OCI-LY3 (cell line): Measurements from ENCODE around the gene SRL.

ENCODE experiments used
- H2AFZ ChIP-seq: fragments of 200-600, 300-600 bp; shearing (Covaris generic); 2 replicates; pipeline ENCODE4 v1.6.0; 2014; ENCODE audit warnings: antibody characterized with exemption, low read depth, low read length
- H3K27ac ChIP-seq: fragments of 200-600, 300-600 bp; sonication (generic); 2 replicates; pipeline ENCODE4 v1.5.1; 2014; ENCODE audit warnings: mild to moderate bottlenecking, low read length, moderate library complexity, mixed read lengths
- H3K27me3 ChIP-seq: fragments of 200-600, 300-600 bp; sonication (generic); 2 replicates; pipeline ENCODE4 v1.6.1; 2014; ENCODE audit warnings: low read depth, low read length, mixed read lengths
- H3K36me3 ChIP-seq: fragments of 200-600, 300-600 bp; sonication (generic); replicated peaks from 2 replicates; pipeline ENCODE3; 2014; ENCODE audit warnings: low read depth, low read length, mixed read lengths
- H3K4me1 ChIP-seq: fragments of 300-600, 200-600 bp; sonication (generic); 2 replicates; pipeline ENCODE4 v1.6.1; 2014; ENCODE audit warnings: low read length, mixed read lengths
- H3K4me2 ChIP-seq: fragments of 200-600, 300-600 bp; sonication (generic); 2 replicates; pipeline ENCODE4 v1.6.1; 2014; ENCODE audit warnings: low read length, mixed read lengths
- H3K4me3 ChIP-seq: fragments of 300-600, 200-600 bp; sonication (generic); 2 replicates; pipeline ENCODE4 v1.5.1; 2014; ENCODE audit warnings: antibody characterized with exemption, mild to moderate bottlenecking, low read length, moderate library complexity
- H3K79me2 ChIP-seq: fragments of 300-600, 200-600 bp; shearing (Covaris generic); 2 replicates; pipeline ENCODE4 v1.6.1; 2014; ENCODE audit warnings: mild to moderate bottlenecking, low read length, mixed read lengths
- H3K9ac ChIP-seq: fragments of 300-600, 200-600 bp; shearing (Covaris generic); 2 replicates; pipeline ENCODE4 v1.6.0; 2014; ENCODE audit warnings: mild to moderate bottlenecking, low read length, moderate library complexity
- H3K9me3 ChIP-seq: fragments of 200-600, 300-600 bp; shearing (Covaris generic); 2 replicates; pipeline ENCODE4 v1.6.1; 2014; ENCODE audit warnings: low read length, mixed read lengths; ENCODE audit not compliant: insufficient read depth
- H4K20me1 ChIP-seq: fragments of 200-600, 300-600 bp; sonication (generic); 2 replicates; pipeline ENCODE4 v1.6.1; 2016; ENCODE audit warnings: low read length, mixed read lengths; ENCODE audit not compliant: insufficient read depth
- CTCF ChIP-seq: fragments of 200-600, 300-600 bp; sonication (generic); IDR thresholded peaks from 2 replicates; pipeline ENCODE4 v1.5.1; 2014; ENCODE audit warnings: antibody characterized with exemption, low read length, low read depth
- EZH2phosphoT487 ChIP-seq: fragments of 200-600 bp; shearing (Covaris generic); IDR thresholded peaks from 2 replicates; pipeline ENCODE4 v1.6.1; 2018; ENCODE audit warnings: antibody characterized with exemption, mixed run types, low read depth

The SRL gene

GRCh38 chr16:4244254-4245076 lies 2.6 kb upstream of the SRL start:
- Histone ChIP-seq H3K4me2 (no peak overlapping the region), H4K20me1 (no peaks in the 10 kb centered on the region), H3K9me3 (no peaks in the 10 kb centered on the region), H3K27ac (no peak overlapping the region), H3K9ac (no peak overlapping the region), H3K36me3 (no peaks in the 10 kb centered on the region), H2AFZ (no peak overlapping the region), H3K4me1 (no peaks in the 10 kb centered on the region), H3K79me2 (no peaks in the 10 kb centered on the region), H3K4me3 (no peak overlapping the region), H3K27me3 (no peaks in the 10 kb centered on the region)
- no peak for TF ChIP-seq EZH2phosphoT487
- no peak for TF ChIP-seq CTCF

GRCh38 chr16:4241258-4241927 lies 487 bp downstream of the SRL start:
- H3K4me2 ChIP-seq: no peak overlapping the region
- no peaks in the 10 kb centered on the region for H3K36me3 ChIP-seq

GRCh38 chr16:4240624-4241023 lies 1.3 kb downstream of the SRL start:
- no peak overlapping the region for H3K4me2 ChIP-seq
- no peaks in the 10 kb centered on the region for H4K20me1 ChIP-seq
- H3K9ac ChIP-seq: no peak overlapping the region
- no peaks in the 10 kb centered on the region for H3K27me3 ChIP-seq
- no peaks in the 10 kb centered on the region for H3K9me3 ChIP-seq
- H2AFZ ChIP-seq: no peak overlapping the region
- H3K27ac ChIP-seq: no peak overlapping the region
- no peak for TF ChIP-seq CTCF
- no peak for TF ChIP-seq EZH2phosphoT487
- H3K4me3 ChIP-seq: no peak overlapping the region
- no peaks in the 10 kb centered on the region for H3K4me1 ChIP-seq
- H3K79me2 ChIP-seq: no peaks in the 10 kb centered on the region
- H3K36me3 ChIP-seq: no peaks in the 10 kb centered on the region

More at GRCh38 chr16:4241258-4241927, 487 bp downstream of the SRL start:
- no peaks in the 10 kb centered on the region for H3K4me1 ChIP-seq
- H3K9ac ChIP-seq: no peak overlapping the region
- H3K27me3 ChIP-seq: no peaks in the 10 kb centered on the region
- no peaks in the 10 kb centered on the region for H3K79me2 ChIP-seq
- no peak overlapping the region for H3K27ac ChIP-seq
- no peaks in the 10 kb centered on the region for H4K20me1 ChIP-seq
- TF ChIP-seq CTCF (no peak), EZH2phosphoT487 (no peak)
- no peak overlapping the region for H3K4me3 ChIP-seq
- no peak overlapping the region for H2AFZ ChIP-seq
- H3K9me3 ChIP-seq: no peaks in the 10 kb centered on the region

- no peak overlapping the region for H3K4me2 ChIP-seq
- H3K27me3 ChIP-seq: peaks cover 6% of the 10 kb centered on the region
- no peak overlapping the region for H2AFZ ChIP-seq
- no peaks in the 10 kb centered on the region for H3K79me2 ChIP-seq
- H3K4me3 ChIP-seq: no peak overlapping the region
- TF ChIP-seq CTCF (no peak), EZH2phosphoT487 (no peak)
- no peak overlapping the region for H3K9ac ChIP-seq
- H3K27ac ChIP-seq: no peak overlapping the region
- H3K9me3 ChIP-seq: no peaks in the 10 kb centered on the region
- no peaks in the 10 kb centered on the region for H3K36me3 ChIP-seq
- H4K20me1 ChIP-seq: no peaks in the 10 kb centered on the region
- no peaks in the 10 kb centered on the region for H3K4me1 ChIP-seq
Observed at GRCh38 chr16:4239682-4240175, 2.2 kb downstream of the SRL start.
